T-cell (primary cell): ENCODE data around the gene TCF19. TPM values are rescaled to one million over a fixed set of nuclear protein-coding genes. Genes with fewer than 3 reads are reported as not detected.

Source experiments
- ATAC-seq, 4 experiments: fragments of 200-7000 bp in 3 of 4; fragments of 150-1000 bp in 1 of 4; cut with Tn5 transposase; replicated peaks in 1 of 4; 1 replicate in 3 of 4; 2 replicates in 1 of 4; pipeline ENCODE4 v1.10.0; 2021; ENCODE audit warnings: moderate library complexity in 3 of 4, mild to moderate bottlenecking in 2 of 4, moderate number of reproducible peaks in 1 of 4
- CTCF ChIA-PET, 2 donors: fragments of 300-600 bp; sonication (Branson Sonifier 250); formaldehyde crosslinking; loops; one replicate each; lab custom pipeline; 2022; ENCODE audit warnings: antibody characterized with exemption in 2 of 2; lab: Charles Lee
- POLR2A ChIA-PET, 2 donors: fragments of 300-600 bp; sonication (Branson Sonifier 250); formaldehyde crosslinking; loops; one replicate each; lab custom pipeline; 2022; ENCODE audit warnings: antibody characterized with exemption in 2 of 2; lab: Charles Lee
- DNase-seq, 35 experiments: peaks; one replicate each; pipeline versions ENCODE4 v3.0.0 to v3.0.0-alpha.2; 2013 to 2023
- H3K27ac ChIP-seq: one replicate; pipeline ENCODE4 v1.5.1; 2013; ENCODE audit warnings: low read length
- H3K27me3 ChIP-seq, 2 experiments: replicated peaks in 1 of 2; 1 replicate in 1 of 2; 2 replicates in 1 of 2; pipeline versions ENCODE4 v1.6.1 to v1.7.0; 2013; ENCODE audit warnings: low read length in 1 of 2, mixed read lengths in 1 of 2; ENCODE audit not compliant: control insufficient read depth in 2 of 2, insufficient read depth in 2 of 2; ENCODE audit errors: extremely low read depth in 1 of 2
- H3K36me3 ChIP-seq, 2 donors: 1 replicate in 1 of 2; 2 replicates in 1 of 2; pipeline versions ENCODE4 v1.6.1 to v1.7.0; 2013; ENCODE audit warnings: low read length in 1 of 2; ENCODE audit not compliant: control insufficient read depth in 2 of 2, insufficient read depth in 1 of 2; ENCODE audit errors: extremely low read depth in 1 of 2
- H3K4me1 ChIP-seq, 2 experiments: 1 replicate in 1 of 2; 2 replicates in 1 of 2; pipeline versions ENCODE4 v1.6.1 to v1.7.0; 2013; ENCODE audit warnings: low read length in 2 of 2, mixed read lengths in 1 of 2; ENCODE audit not compliant: insufficient read depth in 2 of 2, control insufficient read depth in 1 of 2; ENCODE audit errors: extremely low read depth in 1 of 2
- H3K4me3 ChIP-seq, 2 donors: 1 replicate in 1 of 2; 2 replicates in 1 of 2; pipeline versions ENCODE4 v1.5.1 to v1.7.0; 2013; ENCODE audit warnings: mild to moderate bottlenecking in 2 of 2, low read length in 1 of 2, moderate library complexity in 1 of 2; ENCODE audit not compliant: control insufficient read depth in 1 of 2; ENCODE audit errors: extremely low read depth in 1 of 2
- H3K9me3 ChIP-seq: 2 replicates; pipeline ENCODE4 v1.7.0; 2013
- H3K27ac Mint-ChIP-seq, 2 donors: one replicate each; pipeline ENCODE4 v1.8.0; 2020 to 2021; ENCODE audit warnings: mild to moderate bottlenecking in 2 of 2, mixed read lengths in 2 of 2
- H3K27me3 Mint-ChIP-seq, 2 donors: one replicate each; pipeline ENCODE4 v1.8.0; 2021 to 2022; ENCODE audit warnings: mixed read lengths in 2 of 2
- H3K36me3 Mint-ChIP-seq: one replicate; pipeline ENCODE4 v1.8.0; 2021; ENCODE audit warnings: mixed read lengths
- H3K4me1 Mint-ChIP-seq, 3 donors: one replicate each; pipeline ENCODE4 v1.8.0; 2020 to 2022; ENCODE audit warnings: mixed read lengths in 3 of 3, mild to moderate bottlenecking in 1 of 3
- H3K4me3 Mint-ChIP-seq, 3 donors: one replicate each; pipeline ENCODE4 v1.8.0; 2020 to 2022; ENCODE audit warnings: mild to moderate bottlenecking in 3 of 3, mixed read lengths in 3 of 3, moderate library complexity in 3 of 3
- H3K9me3 Mint-ChIP-seq, 3 donors: one replicate each; pipeline ENCODE4 v1.8.0; 2020 to 2022; ENCODE audit warnings: mixed read lengths in 3 of 3
- WGBS: methylation state at CpG from one replicate; pipeline ENCODE4 v1.1.5; 2013; ENCODE audit warnings: missing lambda C conversion rate; ENCODE audit not compliant: insufficient coverage; 5-methylcytosine and 5-hydroxymethylcytosine counted together
- total RNA-seq, 35 experiments: library from RNA in 6 of 35; stranded (reverse) in 6 of 35; fragments of 120-200 nt in 1 of 35; gene quantifications; one replicate each; pipeline versions ENCODE4 v1.2.1 to v1.2.4 and lab custom pipeline; 2013 to 2026

TCF19 gene
- total RNA-seq (10 to 100 TPM in 1 of 5 donors, 1 to 10 TPM in 4; 5.9 to 10.8 (median 9.6) TPM), total RNA-seq (lab: John Stamatoyannopoulos, UW) (2.2 to 82.6 (median 13.3) reads per million in 29 experiments)
- 7.3 TPM for total RNA-seq (2013)

GRCh38 chr6:31158140-31158862, at the start of gene TCF19:
Gene TCF19, plus strand, starts transcription at chr6:31158589. Its CDS starts 881 bp downstream, at chr6:31159470.
- H3K4me1 ChIP-seq, result peaks cover 7 to 23% of the 10 kb centered on the region in 2 experiments
- H3K4me3 Mint-ChIP-seq, result peak within 1 kb of the TSS; percentile 82 to 90 (median 88)
- CTCF ChIA-PET, result interaction anchor here in 1 of 2 donors (0.8 to 1.9 kb wide), 5 partner anchors 10 to 1019 kb away, joined by 3 to 10 read pairs (median 6); no protein-coding TSS in a partner anchor
- peaks cover 15% of the 10 kb centered on the region for H3K36me3 Mint-ChIP-seq
- no peaks in the 10 kb centered on the region for H3K9me3 ChIP-seq
- POLR2A ChIA-PET, result interaction anchor here in 1 of 2 donors (0.7 kb wide), 1 partner anchor 38 kb away, joined by 3 read pairs; no protein-coding TSS in a partner anchor
- H3K4me1 Mint-ChIP-seq, result peaks cover 24 to 32% (median 27%) of the 10 kb centered on the region in 3 donors
- peak within 1 kb of the TSS; percentile 77 for H3K27ac ChIP-seq
- DNase-seq (peak; percentile 97 to 100 (median 98)), ATAC-seq (peak; percentile 93 to 95 (median 95))
- WGBS, result under 1% methylated on average over 50 of the region's 65 CpGs
- H3K36me3 ChIP-seq, result peaks cover 0 to 7% of the 10 kb centered on the region in 2 donors
- peak within 1 kb of the TSS; percentile 70 to 93 for H3K4me3 ChIP-seq
- H3K9me3 Mint-ChIP-seq, result no peaks in the 10 kb centered on the region
- no peaks in the 10 kb centered on the region for H3K27me3 ChIP-seq
- H3K27ac Mint-ChIP-seq, result peak within 1 kb of the TSS; percentile 77 to 84
- H3K27me3 Mint-ChIP-seq, result no peaks in the 10 kb centered on the region

- Histone ChIP-seq H3K4me3 (no peak overlapping the region), H3K27me3 (peaks cover 0 to 40% of the 10 kb centered on the region in 2 experiments), H3K27ac (no peak overlapping the region), H3K36me3 (no peaks in the 10 kb centered on the region), H3K4me1 (peaks cover 0 to 9% of the 10 kb centered on the region in 2 experiments), H3K9me3 (no peaks in the 10 kb centered on the region)
- Mint-ChIP-seq H3K27ac (no peak overlapping the region), H3K9me3 (no peaks in the 10 kb centered on the region), H3K4me3 (no peak overlapping the region), H3K36me3 (no peaks in the 10 kb centered on the region), H3K27me3 (peaks cover 6 to 26% of the 10 kb centered on the region in 2 donors), H3K4me1 (peaks cover 4 to 14% (median 5%) of the 10 kb centered on the region in 3 donors)
- ATAC-seq (no peak), DNase-seq (no peak)
- POLR2A ChIA-PET, result no interaction called here
- CTCF ChIA-PET, result no interaction called here
- WGBS, result 100% methylated on average over 1 of the region's 11 CpGs
Measured at GRCh38 chr6:31110825-31111582, 47.4 kb upstream of the TCF19 start.

GRCh38 chr6:31111712-31112111, 46.7 kb upstream of the TCF19 start:
- Histone ChIP-seq H3K27ac (no peak overlapping the region), H3K36me3 (no peaks in the 10 kb centered on the region), H3K4me1 (peaks cover 0 to 9% of the 10 kb centered on the region in 2 experiments), H3K4me3 (no peak overlapping the region), H3K27me3 (peaks cover 0 to 47% of the 10 kb centered on the region in 2 experiments), H3K9me3 (no peaks in the 10 kb centered on the region)
- Mint-ChIP-seq H3K4me1 (peaks cover 4 to 14% (median 5%) of the 10 kb centered on the region in 3 donors), H3K9me3 (no peaks in the 10 kb centered on the region), H3K27me3 (peaks cover 7 to 30% of the 10 kb centered on the region in 2 donors), H3K4me3 (no peak overlapping the region), H3K27ac (no peak overlapping the region), H3K36me3 (no peaks in the 10 kb centered on the region)
- ATAC-seq (no peak), DNase-seq (no peak)
- POLR2A ChIA-PET, result no interaction called here
- CTCF ChIA-PET, result no interaction called here
- WGBS, result 85% methylated on average over 7 of the region's 13 CpGs

GRCh38 chr6:31112478-31112877, 45.9 kb upstream of the TCF19 start, which contains the start of gene C6orf15:
Gene C6orf15, minus strand, starts transcription at chr6:31112575. Its CDS starts 20 bp downstream, at chr6:31112555.
- 100% methylated on average over 1 of the region's 5 CpGs for WGBS
- no peak within 1 kb of the TSS for H3K4me3 Mint-ChIP-seq
- DNase-seq, result no peak
- Histone ChIP-seq H3K27me3 (peaks cover 0 to 54% of the 10 kb centered on the region in 2 experiments), H3K4me1 (peaks cover 0 to 9% of the 10 kb centered on the region in 2 experiments), H3K36me3 (no peaks in the 10 kb centered on the region), H3K4me3 (no peak within 1 kb of the TSS), H3K9me3 (no peaks in the 10 kb centered on the region), H3K27ac (no peak within 1 kb of the TSS)
- ChIA-PET POLR2A (no interaction called here), CTCF (no interaction called here)
- H3K27ac Mint-ChIP-seq, result peak within 1 kb of the TSS in 1 of 2 donors; percentile 19
- no peaks in the 10 kb centered on the region for H3K36me3 Mint-ChIP-seq
- H3K9me3 Mint-ChIP-seq, result no peaks in the 10 kb centered on the region
- peaks cover 7 to 31% of the 10 kb centered on the region in 2 donors for H3K27me3 Mint-ChIP-seq
- ATAC-seq, result no peak
- peaks cover 4 to 14% (median 5%) of the 10 kb centered on the region in 3 donors for H3K4me1 Mint-ChIP-seq

GRCh38 chr6:31113861-31114540, 44.4 kb upstream of the TCF19 start:
- Mint-ChIP-seq H3K36me3 (no peaks in the 10 kb centered on the region), H3K27me3 (peaks cover 7 to 34% of the 10 kb centered on the region in 2 donors), H3K27ac (no peak overlapping the region), H3K9me3 (no peaks in the 10 kb centered on the region), H3K4me3 (no peak overlapping the region), H3K4me1 (peaks cover 4 to 14% (median 5%) of the 10 kb centered on the region in 3 donors)
- ATAC-seq, result no peak
- DNase-seq, result no peak
- WGBS, result 62% methylated on average over 3 of the region's 7 CpGs
- CTCF ChIA-PET, result interaction anchor here (0.7 to 1.7 kb wide), 2 partner anchors 26 to 911 kb away, joined by 5 to 6 read pairs; no protein-coding TSS in a partner anchor
- Histone ChIP-seq H3K27me3 (peaks cover 0 to 60% of the 10 kb centered on the region in 2 experiments), H3K27ac (no peak overlapping the region), H3K4me3 (no peak overlapping the region), H3K4me1 (peaks cover 0 to 9% of the 10 kb centered on the region in 2 experiments), H3K36me3 (no peaks in the 10 kb centered on the region), H3K9me3 (no peaks in the 10 kb centered on the region)
- POLR2A ChIA-PET, result no interaction called here
